Caco-2 (cell line): ENCODE data around the gene VAX1. TPM values are rescaled to one million over a fixed set of nuclear protein-coding genes. Genes with fewer than 3 reads are reported as not detected.

Experiments used
- BruUV-seq: library from RNA; stranded (reverse); fragments of 400-500 nt; replicated peaks from 2 replicates; lab custom pipeline; 2021; lab: Mats Ljungman, UMichigan
- CTCF ChIA-PET: fragments of 300-600 bp; sonication (Branson Sonifier 250); formaldehyde crosslinking; loops from one replicate; lab custom pipeline; 2022; ENCODE audit warnings: antibody characterized with exemption; lab: Charles Lee
- POLR2A ChIA-PET: fragments of 300-600 bp; sonication (Branson Sonifier 250); formaldehyde crosslinking; loops from one replicate; lab custom pipeline; 2022; ENCODE audit warnings: antibody characterized with exemption; lab: Charles Lee
- DNase-seq, 2 experiments: peaks; one replicate each; pipeline versions ENCODE4 v3.0.0 to v3.0.0-alpha.2; 2020 to 2022
- H3K27me3 ChIP-seq: replicated peaks from 2 replicates; pipeline ENCODE4 v1.6.0; 2011; ENCODE audit warnings: low read length; ENCODE audit not compliant: control insufficient read depth, insufficient read depth
- H3K36me3 ChIP-seq: 2 replicates; pipeline ENCODE4 v1.5.1; 2011; ENCODE audit warnings: low read length; ENCODE audit not compliant: control insufficient read depth, insufficient read depth
- H3K4me1 ChIP-seq: fragments of 250-450 bp; sonication (Bioruptor Pico); 2 replicates; pipeline ENCODE4 v1.5.1; 2020; ENCODE audit warnings: mild to moderate bottlenecking
- H3K4me3 ChIP-seq: 2 replicates; pipeline ENCODE4 v1.5.1; 2011; ENCODE audit warnings: low read depth, mild to moderate bottlenecking, control low read depth, low read length
- H3K9me3 ChIP-seq: fragments of 250-450 bp; sonication (Bioruptor Pico); 2 replicates; pipeline ENCODE4 v1.5.1; 2020; ENCODE audit warnings: mild to moderate bottlenecking, moderate library complexity
- H3K27ac Mint-ChIP-seq: one replicate; pipeline ENCODE4 v1.8.0; 2022; ENCODE audit warnings: mixed read lengths; ENCODE audit not compliant: unreplicated experiment
- H3K27me3 Mint-ChIP-seq: one replicate; pipeline ENCODE4 v1.8.0; 2022; ENCODE audit warnings: mixed read lengths; ENCODE audit not compliant: insufficient read depth, unreplicated experiment
- H3K36me3 Mint-ChIP-seq: one replicate; pipeline ENCODE4 v1.8.0; 2022; ENCODE audit warnings: mild to moderate bottlenecking, mixed read lengths; ENCODE audit not compliant: insufficient read depth, unreplicated experiment
- H3K4me1 Mint-ChIP-seq: one replicate; pipeline ENCODE4 v1.8.0; 2022; ENCODE audit warnings: low read depth, mixed read lengths; ENCODE audit not compliant: unreplicated experiment
- H3K4me3 Mint-ChIP-seq: one replicate; pipeline ENCODE4 v1.8.0; 2022; ENCODE audit warnings: mild to moderate bottlenecking, moderate library complexity, mixed read lengths; ENCODE audit not compliant: unreplicated experiment
- H3K9me3 Mint-ChIP-seq: one replicate; pipeline ENCODE4 v1.8.0; 2022; ENCODE audit warnings: mixed read lengths; ENCODE audit not compliant: unreplicated experiment
- CTCF ChIP-seq, 2 experiments: fragments of 200-600 bp in 1 of 2; IDR thresholded peaks; 1 replicate in 1 of 2; 2 replicates in 1 of 2; pipeline versions ENCODE4 v1.5.1 to v1.8.0; 2011 to 2022; ENCODE audit warnings: antibody characterized with exemption in 1 of 2, control low read depth in 1 of 2, inconsistent platforms in 1 of 2, low read depth in 1 of 2, low read length in 1 of 2, mild to moderate bottlenecking in 1 of 2, moderate library complexity in 1 of 2; ENCODE audit not compliant: insufficient read depth in 1 of 2, severe bottlenecking in 1 of 2, unreplicated experiment in 1 of 2
- intact Hi-C: fragments of 100-400 bp; cut with micrococcal nuclease; formaldehyde crosslinking; loops from one replicate; pipeline ENCODE4 v1.10.0; 2022; ENCODE audit not compliant: unreplicated experiment
- total RNA-seq: library from RNA; stranded (reverse); gene quantifications from 2 replicates; pipeline ENCODE4 v1.2.3, GENCODE V29; 2022

Gene VAX1
- total RNA-seq, 1 experiment from 2014 or later = not detected

- H3K9me3 Mint-ChIP-seq = peaks cover 15% of the 10 kb centered on the region
- no peak for DNase-seq
- no peak overlapping the region for H3K4me3 ChIP-seq
- H3K4me1 Mint-ChIP-seq = peaks cover 6% of the 10 kb centered on the region
- intact Hi-C loops = no loop called here
- no peak for TF ChIP-seq CTCF (IDR thresholded peaks at IDR 0.05; ENCODE audit: insufficient read depth in 1 of 2, low read depth in 1 of 2, low read length in 1 of 2, severe bottlenecking in 1 of 2, unreplicated experiment in 1 of 2)
- CTCF ChIA-PET = interaction anchor here (3.7 kb wide), 1 partner anchor 10 kb away, joined by 26 read pairs; no protein-coding TSS in a partner anchor
- H3K27me3 Mint-ChIP-seq = peaks cover 9% of the 10 kb centered on the region
- H3K36me3 Mint-ChIP-seq = no peaks in the 10 kb centered on the region
- no peak overlapping the region for H3K4me3 Mint-ChIP-seq
- H3K27me3 ChIP-seq = no peaks in the 10 kb centered on the region
- POLR2A ChIA-PET = no interaction called here
- H3K4me1 ChIP-seq = peaks cover 6% of the 10 kb centered on the region; the same call in 1 of the 2 replicates
- no TSS peak for BruUV-seq
- no peaks in the 10 kb centered on the region for H3K36me3 ChIP-seq
- no peak overlapping the region for H3K27ac Mint-ChIP-seq
- no peaks in the 10 kb centered on the region for H3K9me3 ChIP-seq
Observed at GRCh38 chr10:117184821-117185220, 46.8 kb upstream of the VAX1 start.

- Mint-ChIP-seq H3K4me1 (peaks cover 6% of the 10 kb centered on the region), H3K4me3 (no peak overlapping the region), H3K27me3 (peaks cover 9% of the 10 kb centered on the region), H3K9me3 (peaks cover 13% of the 10 kb centered on the region), H3K27ac (no peak overlapping the region), H3K36me3 (no peaks in the 10 kb centered on the region)
- TF ChIP-seq CTCF (IDR thresholded peaks at IDR 0.05; ENCODE audit: insufficient read depth in 1 of 2, low read depth in 1 of 2, low read length in 1 of 2, severe bottlenecking in 1 of 2, unreplicated experiment in 1 of 2) = no peak
- CTCF ChIA-PET = interaction anchor here (3.7 kb wide), 1 partner anchor 9 kb away, joined by 26 read pairs; no protein-coding TSS in a partner anchor
- intact Hi-C loops = no loop called here
- POLR2A ChIA-PET = interaction anchor here (0.6 kb wide), 1 partner anchor 12 kb away, joined by 3 read pairs; no protein-coding TSS in a partner anchor
- DNase-seq = no peak
- Histone ChIP-seq H3K27me3 (no peaks in the 10 kb centered on the region), H3K4me3 (no peak overlapping the region), H3K36me3 (no peaks in the 10 kb centered on the region), H3K4me1 (peaks cover 6% of the 10 kb centered on the region; the same call in 1 of the 2 replicates), H3K9me3 (no peaks in the 10 kb centered on the region)
- BruUV-seq = no TSS peak
Observed at GRCh38 chr10:117184296-117184695, 46.2 kb upstream of the VAX1 start.

DNA sequence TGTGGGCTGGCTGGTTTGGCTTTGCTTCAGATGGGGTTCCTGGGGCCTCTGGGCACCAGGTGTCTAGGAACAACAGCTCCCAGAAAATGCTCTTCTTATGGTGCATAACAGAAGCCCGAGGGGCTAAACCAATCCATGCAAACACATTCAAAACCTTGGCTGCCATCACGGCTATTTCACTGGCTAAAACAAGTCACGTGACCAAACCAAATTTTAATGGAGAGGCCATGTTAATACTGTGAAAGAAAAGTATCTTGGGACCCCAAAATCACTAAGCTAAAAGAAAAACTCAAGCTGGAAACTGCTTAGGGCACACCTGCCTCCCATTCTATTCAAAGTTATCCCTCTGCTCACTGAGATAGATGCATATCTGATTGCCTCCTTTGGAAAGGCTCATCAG, 40.1 kb upstream of the VAX1 start:
- H3K36me3 Mint-ChIP-seq = no peaks in the 10 kb centered on the region
- Histone ChIP-seq H3K4me3 (no peak overlapping the region), H3K9me3 (no peaks in the 10 kb centered on the region), H3K4me1 (no peaks in the 10 kb centered on the region; the same call in 1 of the 2 replicates), H3K27me3 (peaks cover under 1% of the 10 kb centered on the region; the same call in 1 of the 2 replicates), H3K36me3 (no peaks in the 10 kb centered on the region)
- H3K27me3 Mint-ChIP-seq = peaks cover 9% of the 10 kb centered on the region
- no peak overlapping the region for H3K4me3 Mint-ChIP-seq
- intact Hi-C loops = loop anchor here (5.0 to 10.0 kb wide), 2 partner anchors 496 to 553 kb away; partner anchors contain the start of gene PNLIPRP2
- no peak for TF ChIP-seq CTCF (IDR thresholded peaks at IDR 0.05; ENCODE audit: insufficient read depth in 1 of 2, low read depth in 1 of 2, low read length in 1 of 2, severe bottlenecking in 1 of 2, unreplicated experiment in 1 of 2)
- H3K4me1 Mint-ChIP-seq = peaks cover 7% of the 10 kb centered on the region
- H3K9me3 Mint-ChIP-seq = no peaks in the 10 kb centered on the region
- ChIA-PET CTCF (interaction anchor here (0.6 kb wide), 1 partner anchor 20 kb away, joined by 3 read pairs; no protein-coding TSS in a partner anchor), POLR2A (no interaction called here)
- no peak overlapping the region for H3K27ac Mint-ChIP-seq
- no peak for DNase-seq
- BruUV-seq = no TSS peak
